Ishikawa (cell line): Measurements from ENCODE around the gene SMYD2.

Source experiments
- CEBPB ChIP-seq: IDR thresholded peaks from 2 replicates; pipeline ENCODE4 v1.6.1; 2012
- TAF1 ChIP-seq: IDR thresholded peaks from 2 replicates; pipeline ENCODE4 v1.6.1; 2012; ENCODE audit warnings: low read depth, mild to moderate bottlenecking
- YY1 ChIP-seq: IDR thresholded peaks from 2 replicates; pipeline ENCODE4 v1.6.1; 2012; ENCODE audit warnings: low read depth

GRCh38 chr1:214364786-214365295, 83.9 kb downstream of the SMYD2 start:
- no peak for TF ChIP-seq YY1
- TF ChIP-seq TAF1, result no peak
- TF ChIP-seq CEBPB, result no peak
